HL-60 (cell line): Measurements from ENCODE around the gene SAFB.

ENCODE experiments used
- CTCF ChIP-seq: IDR thresholded peaks from one replicate; pipeline ENCODE4 v1.5.1; 2011; ENCODE audit warnings: low read length, control low read depth, inconsistent platforms; ENCODE audit not compliant: insufficient read depth
- GABPA ChIP-seq: IDR thresholded peaks from 2 replicates; pipeline ENCODE4 v1.6.1; 2012; ENCODE audit warnings: low read depth
- POLR2AphosphoS5 ChIP-seq: IDR thresholded peaks from 2 replicates; pipeline ENCODE4 v1.6.1; 2012; ENCODE audit warnings: low read depth
- REST ChIP-seq: IDR thresholded peaks from 2 replicates; pipeline ENCODE4 v1.6.1; 2012; ENCODE audit warnings: low read depth; ENCODE audit not compliant: insufficient replicate concordance

- no peak for TF ChIP-seq POLR2AphosphoS5
- TF ChIP-seq CTCF, result no peak
- no peak for TF ChIP-seq GABPA
- TF ChIP-seq REST, result no peak
Measured at GRCh38 chr19:5631567-5632240, 8.8 kb downstream of the SAFB start.
